Caco-2 (cell line): ENCODE data around the gene OR2A5. TPM values are rescaled to one million over a fixed set of nuclear protein-coding genes. Genes with fewer than 3 reads are reported as not detected.

Source experiments
- BruUV-seq: library from RNA; stranded (reverse); fragments of 400-500 nt; replicated peaks from 2 replicates; lab custom pipeline; 2021; lab: Mats Ljungman, UMichigan
- CTCF ChIA-PET: fragments of 300-600 bp; sonication (Branson Sonifier 250); formaldehyde crosslinking; loops from one replicate; lab custom pipeline; 2022; ENCODE audit warnings: antibody characterized with exemption; lab: Charles Lee
- POLR2A ChIA-PET: fragments of 300-600 bp; sonication (Branson Sonifier 250); formaldehyde crosslinking; loops from one replicate; lab custom pipeline; 2022; ENCODE audit warnings: antibody characterized with exemption; lab: Charles Lee
- DNase-seq, 2 experiments: peaks; one replicate each; pipeline versions ENCODE4 v3.0.0 to v3.0.0-alpha.2; 2020 to 2022
- H3K27me3 ChIP-seq: replicated peaks from 2 replicates; pipeline ENCODE4 v1.6.0; 2011; ENCODE audit warnings: low read length; ENCODE audit not compliant: control insufficient read depth, insufficient read depth
- H3K36me3 ChIP-seq: 2 replicates; pipeline ENCODE4 v1.5.1; 2011; ENCODE audit warnings: low read length; ENCODE audit not compliant: control insufficient read depth, insufficient read depth
- H3K4me1 ChIP-seq: fragments of 250-450 bp; sonication (Bioruptor Pico); 2 replicates; pipeline ENCODE4 v1.5.1; 2020; ENCODE audit warnings: mild to moderate bottlenecking
- H3K4me3 ChIP-seq: 2 replicates; pipeline ENCODE4 v1.5.1; 2011; ENCODE audit warnings: low read depth, mild to moderate bottlenecking, control low read depth, low read length
- H3K9me3 ChIP-seq: fragments of 250-450 bp; sonication (Bioruptor Pico); 2 replicates; pipeline ENCODE4 v1.5.1; 2020; ENCODE audit warnings: mild to moderate bottlenecking, moderate library complexity
- H3K27ac Mint-ChIP-seq: one replicate; pipeline ENCODE4 v1.8.0; 2022; ENCODE audit warnings: mixed read lengths; ENCODE audit not compliant: unreplicated experiment
- H3K27me3 Mint-ChIP-seq: one replicate; pipeline ENCODE4 v1.8.0; 2022; ENCODE audit warnings: mixed read lengths; ENCODE audit not compliant: insufficient read depth, unreplicated experiment
- H3K36me3 Mint-ChIP-seq: one replicate; pipeline ENCODE4 v1.8.0; 2022; ENCODE audit warnings: mild to moderate bottlenecking, mixed read lengths; ENCODE audit not compliant: insufficient read depth, unreplicated experiment
- H3K4me1 Mint-ChIP-seq: one replicate; pipeline ENCODE4 v1.8.0; 2022; ENCODE audit warnings: low read depth, mixed read lengths; ENCODE audit not compliant: unreplicated experiment
- H3K4me3 Mint-ChIP-seq: one replicate; pipeline ENCODE4 v1.8.0; 2022; ENCODE audit warnings: mild to moderate bottlenecking, moderate library complexity, mixed read lengths; ENCODE audit not compliant: unreplicated experiment
- H3K9me3 Mint-ChIP-seq: one replicate; pipeline ENCODE4 v1.8.0; 2022; ENCODE audit warnings: mixed read lengths; ENCODE audit not compliant: unreplicated experiment
- intact Hi-C: fragments of 100-400 bp; cut with micrococcal nuclease; formaldehyde crosslinking; loops from one replicate; pipeline ENCODE4 v1.10.0; 2022; ENCODE audit not compliant: unreplicated experiment
- total RNA-seq: library from RNA; stranded (reverse); gene quantifications from 2 replicates; pipeline ENCODE4 v1.2.3, GENCODE V29; 2022
- TF ChIP-seq, protein P1 (sequence below), 2 experiments: fragments of 200-600 bp in 1 of 2; IDR thresholded peaks; 1 replicate in 1 of 2; 2 replicates in 1 of 2; pipeline versions ENCODE4 v1.5.1 to v1.8.0; 2011 to 2022; ENCODE audit warnings: antibody characterized with exemption in 1 of 2, control low read depth in 1 of 2, inconsistent platforms in 1 of 2, low read depth in 1 of 2, low read length in 1 of 2, mild to moderate bottlenecking in 1 of 2, moderate library complexity in 1 of 2; ENCODE audit not compliant: insufficient read depth in 1 of 2, severe bottlenecking in 1 of 2, unreplicated experiment in 1 of 2

Gene OR2A5
- total RNA-seq, 1 experiment from 2014 or later, result not detected

DNA sequence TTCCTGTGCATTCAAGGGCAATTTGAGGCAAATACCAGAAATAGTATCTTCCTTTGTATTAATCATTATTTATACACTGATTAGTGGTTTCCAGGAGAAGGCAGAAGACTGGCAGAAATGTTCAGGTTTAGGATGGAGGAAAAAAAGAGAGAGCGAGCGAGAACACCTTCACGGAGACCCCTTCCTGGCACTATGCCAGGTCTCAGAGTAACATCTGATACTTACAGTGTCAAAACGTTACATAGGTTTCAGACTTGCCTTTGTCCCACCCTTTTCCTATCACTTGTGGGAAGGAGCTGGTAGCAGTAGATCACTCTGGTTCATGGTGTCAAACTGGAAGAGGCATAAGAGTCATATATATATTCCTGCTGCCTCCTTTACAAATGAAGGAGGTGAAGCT lies 38.0 kb downstream of the OR2A5 start:
- TF ChIP-seq, protein P1, sequence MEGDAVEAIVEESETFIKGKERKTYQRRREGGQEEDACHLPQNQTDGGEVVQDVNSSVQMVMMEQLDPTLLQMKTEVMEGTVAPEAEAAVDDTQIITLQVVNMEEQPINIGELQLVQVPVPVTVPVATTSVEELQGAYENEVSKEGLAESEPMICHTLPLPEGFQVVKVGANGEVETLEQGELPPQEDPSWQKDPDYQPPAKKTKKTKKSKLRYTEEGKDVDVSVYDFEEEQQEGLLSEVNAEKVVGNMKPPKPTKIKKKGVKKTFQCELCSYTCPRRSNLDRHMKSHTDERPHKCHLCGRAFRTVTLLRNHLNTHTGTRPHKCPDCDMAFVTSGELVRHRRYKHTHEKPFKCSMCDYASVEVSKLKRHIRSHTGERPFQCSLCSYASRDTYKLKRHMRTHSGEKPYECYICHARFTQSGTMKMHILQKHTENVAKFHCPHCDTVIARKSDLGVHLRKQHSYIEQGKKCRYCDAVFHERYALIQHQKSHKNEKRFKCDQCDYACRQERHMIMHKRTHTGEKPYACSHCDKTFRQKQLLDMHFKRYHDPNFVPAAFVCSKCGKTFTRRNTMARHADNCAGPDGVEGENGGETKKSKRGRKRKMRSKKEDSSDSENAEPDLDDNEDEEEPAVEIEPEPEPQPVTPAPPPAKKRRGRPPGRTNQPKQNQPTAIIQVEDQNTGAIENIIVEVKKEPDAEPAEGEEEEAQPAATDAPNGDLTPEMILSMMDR (IDR thresholded peaks at IDR 0.05; ENCODE audit: insufficient read depth in 1 of 2, low read depth in 1 of 2, low read length in 1 of 2, severe bottlenecking in 1 of 2, unreplicated experiment in 1 of 2), result no peak
- no peak overlapping the region for H3K4me3 ChIP-seq
- H3K9me3 ChIP-seq, result no peaks in the 10 kb centered on the region
- Mint-ChIP-seq H3K9me3 (no peaks in the 10 kb centered on the region), H3K4me1 (no peaks in the 10 kb centered on the region), H3K27ac (no peak overlapping the region), H3K36me3 (no peaks in the 10 kb centered on the region), H3K4me3 (no peak overlapping the region), H3K27me3 (peaks cover 7% of the 10 kb centered on the region)
- CTCF ChIA-PET, result no interaction called here
- no TSS peak for BruUV-seq
- no peaks in the 10 kb centered on the region for H3K36me3 ChIP-seq
- H3K27me3 ChIP-seq, result no peaks in the 10 kb centered on the region
- POLR2A ChIA-PET, result no interaction called here
- H3K4me1 ChIP-seq, result no peaks in the 10 kb centered on the region
- no peak for DNase-seq
- intact Hi-C loops, result loop anchor here (5.0 kb wide), 1 partner anchor 859 kb away; no protein-coding TSS in a partner anchor

- Histone ChIP-seq H3K36me3 (no peaks in the 10 kb centered on the region), H3K4me1 (no peaks in the 10 kb centered on the region), H3K27me3 (no peaks in the 10 kb centered on the region), H3K4me3 (no peak overlapping the region), H3K9me3 (no peaks in the 10 kb centered on the region)
- intact Hi-C loops, result loop anchor here (5.0 kb wide), 1 partner anchor 860 kb away; no protein-coding TSS in a partner anchor
- Mint-ChIP-seq H3K36me3 (no peaks in the 10 kb centered on the region), H3K4me1 (no peaks in the 10 kb centered on the region), H3K9me3 (no peaks in the 10 kb centered on the region), H3K27me3 (peaks cover 7% of the 10 kb centered on the region), H3K4me3 (no peak overlapping the region), H3K27ac (no peak overlapping the region)
- DNase-seq, result no peak
- BruUV-seq, result no TSS peak
- ChIA-PET CTCF (no interaction called here), POLR2A (no interaction called here)
- TF ChIP-seq, protein P1 (IDR thresholded peaks at IDR 0.05; ENCODE audit: insufficient read depth in 1 of 2, low read depth in 1 of 2, low read length in 1 of 2, severe bottlenecking in 1 of 2, unreplicated experiment in 1 of 2), result no peak
These were observed 38.5 kb downstream of the OR2A5 start for GRCh38 chr7:144087230-144087629.

DNA sequence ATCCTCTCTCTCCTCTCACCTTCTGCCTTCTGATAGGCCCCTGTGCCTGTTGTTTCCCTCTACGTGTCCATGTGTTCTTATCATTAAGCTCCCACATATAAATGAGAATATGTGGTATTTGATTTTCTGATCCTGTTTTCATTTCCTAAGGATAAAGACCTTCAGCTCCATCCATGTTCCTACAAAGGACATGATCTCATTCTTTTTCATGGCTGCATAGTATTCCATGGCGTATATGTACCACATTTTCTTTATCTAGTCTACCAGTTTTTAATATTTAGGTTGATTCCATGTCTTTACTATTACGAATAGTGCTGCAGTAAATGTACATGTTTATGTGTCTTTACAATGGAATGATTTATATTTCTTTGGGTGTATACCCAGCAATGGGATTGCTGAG lies 41.9 kb downstream of the OR2A5 start:
- Mint-ChIP-seq H3K4me3 (no peak overlapping the region), H3K27me3 (peaks cover 7% of the 10 kb centered on the region), H3K27ac (no peak overlapping the region), H3K4me1 (no peaks in the 10 kb centered on the region), H3K36me3 (no peaks in the 10 kb centered on the region), H3K9me3 (no peaks in the 10 kb centered on the region)
- Histone ChIP-seq H3K27me3 (no peaks in the 10 kb centered on the region), H3K36me3 (no peaks in the 10 kb centered on the region), H3K9me3 (no peaks in the 10 kb centered on the region), H3K4me1 (no peaks in the 10 kb centered on the region), H3K4me3 (no peak overlapping the region)
- no TSS peak for BruUV-seq
- DNase-seq, result no peak
- TF ChIP-seq, protein P1 (IDR thresholded peaks at IDR 0.05; ENCODE audit: insufficient read depth in 1 of 2, low read depth in 1 of 2, low read length in 1 of 2, severe bottlenecking in 1 of 2, unreplicated experiment in 1 of 2), result no peak
- ChIA-PET CTCF (no interaction called here), POLR2A (no interaction called here)
- intact Hi-C loops, result no loop called here
